Esophagus squamous epithelium (tissue), 4 donors: Measurements from ENCODE around the gene PAX9.

Source experiments
- POLR2A ChIP-seq, 4 donors: fragments of 450-650 bp; IDR thresholded peaks; one replicate each; pipeline ENCODE4 v1.6.1; 2017; ENCODE audit warnings: antibody characterized with exemption in 4 of 4, mild to moderate bottlenecking in 4 of 4, moderate library complexity in 3 of 4
- TF ChIP-seq, protein P1 (sequence below), 6 experiments: fragments of 450-650 bp in 4 of 6; fragments of 200-600 bp in 2 of 6; sonication (generic) in 2 of 6; IDR thresholded peaks; one replicate each; pipeline ENCODE4 v1.5.1; 2016 to 2019; ENCODE audit warnings: antibody characterized with exemption in 6 of 6, mild to moderate bottlenecking in 4 of 6, moderate library complexity in 4 of 6

DNA sequence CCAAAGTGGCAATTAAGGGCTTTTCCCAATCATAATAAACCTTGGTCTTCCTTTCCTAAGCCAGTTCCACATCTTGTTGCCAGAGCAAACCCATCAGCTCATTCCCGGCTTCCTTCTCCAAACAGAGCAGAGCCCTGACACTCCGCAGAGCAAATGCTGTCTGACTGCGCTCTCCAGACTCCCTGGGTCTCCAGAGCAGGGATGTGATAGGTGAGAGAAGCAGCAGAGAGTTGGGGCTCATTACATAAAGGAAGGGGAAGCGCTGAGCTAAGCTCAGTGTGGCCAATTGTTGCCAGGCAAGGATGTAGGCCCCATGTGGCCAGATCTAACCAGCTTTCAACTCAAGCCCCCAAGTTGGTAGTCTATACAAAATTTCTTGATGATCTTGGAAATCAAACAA is 36.2 kb upstream of the PAX9 start:
- TF ChIP-seq, protein P1, sequence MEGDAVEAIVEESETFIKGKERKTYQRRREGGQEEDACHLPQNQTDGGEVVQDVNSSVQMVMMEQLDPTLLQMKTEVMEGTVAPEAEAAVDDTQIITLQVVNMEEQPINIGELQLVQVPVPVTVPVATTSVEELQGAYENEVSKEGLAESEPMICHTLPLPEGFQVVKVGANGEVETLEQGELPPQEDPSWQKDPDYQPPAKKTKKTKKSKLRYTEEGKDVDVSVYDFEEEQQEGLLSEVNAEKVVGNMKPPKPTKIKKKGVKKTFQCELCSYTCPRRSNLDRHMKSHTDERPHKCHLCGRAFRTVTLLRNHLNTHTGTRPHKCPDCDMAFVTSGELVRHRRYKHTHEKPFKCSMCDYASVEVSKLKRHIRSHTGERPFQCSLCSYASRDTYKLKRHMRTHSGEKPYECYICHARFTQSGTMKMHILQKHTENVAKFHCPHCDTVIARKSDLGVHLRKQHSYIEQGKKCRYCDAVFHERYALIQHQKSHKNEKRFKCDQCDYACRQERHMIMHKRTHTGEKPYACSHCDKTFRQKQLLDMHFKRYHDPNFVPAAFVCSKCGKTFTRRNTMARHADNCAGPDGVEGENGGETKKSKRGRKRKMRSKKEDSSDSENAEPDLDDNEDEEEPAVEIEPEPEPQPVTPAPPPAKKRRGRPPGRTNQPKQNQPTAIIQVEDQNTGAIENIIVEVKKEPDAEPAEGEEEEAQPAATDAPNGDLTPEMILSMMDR (IDR thresholded peaks at IDR 0.05), result no peak
- TF ChIP-seq POLR2A (IDR thresholded peaks at IDR 0.05), result no peak
